ENCODE measurements around the gene FGD3. TPM values are rescaled to one million over a fixed set of nuclear protein-coding genes. Genes with fewer than 3 reads are reported as not detected.

The FGD3 gene
- total RNA-seq, 1 donor from 2014 or later: 0.17 TPM

GRCh38 chr9:93080406-93080805, 133.1 kb downstream of the FGD3 start:
- no peak for DNase-seq

GRCh38 chr9:93081081-93081529, 133.8 kb downstream of the FGD3 start:
- no peak for DNase-seq

GRCh38 chr9:93081931-93082330, 134.6 kb downstream of the FGD3 start:
- no peak for DNase-seq

GRCh38 chr9:93082841-93083411, 135.6 kb downstream of the FGD3 start:
- no peak for DNase-seq

GRCh38 chr9:93083592-93084470, 136.5 kb downstream of the FGD3 start:
- no peak for DNase-seq

GRCh38 chr9:93084471-93084881, 137.2 kb downstream of the FGD3 start:
- DNase-seq: no peak

GRCh38 chr9:93085676-93086075, 138.4 kb downstream of the FGD3 start:
- no peak for DNase-seq

Other genes starting within 250 kb of the FGD3 start
- 54.5 and 74.2 TPM in 2 replicates for gene BICD2, start 182.7 kb upstream of the FGD3 start, total RNA-seq
- gene ZNF484, start 69.5 kb upstream of the FGD3 start, total RNA-seq: 15.0 and 15.4 TPM in 2 replicates
- not detected in 2 replicates for gene SUSD3, start 111.2 kb downstream of the FGD3 start, total RNA-seq
- gene CARD19, start 148.7 kb downstream of the FGD3 start, total RNA-seq: 70.2 and 74.4 TPM in 2 replicates
- 35.4 and 52.0 TPM in 2 replicates for gene NINJ1, start 186.7 kb downstream of the FGD3 start, total RNA-seq
- gene WNK2, start 236.6 kb downstream of the FGD3 start, total RNA-seq: not detected in 2 replicates

Data from dermis blood vessel endothelial cell (primary cell).